KG1 (cell line): ENCODE measurements around the gene TCEAL8.
A peak's percentile ranks its signal among the peaks of the same experiment; 100 is the strongest.

Source experiments
- DNase-seq: peaks from one replicate; lab custom pipeline; 2025; lab: John Stamatoyannopoulos, UW

The TCEAL8 gene

DNA sequence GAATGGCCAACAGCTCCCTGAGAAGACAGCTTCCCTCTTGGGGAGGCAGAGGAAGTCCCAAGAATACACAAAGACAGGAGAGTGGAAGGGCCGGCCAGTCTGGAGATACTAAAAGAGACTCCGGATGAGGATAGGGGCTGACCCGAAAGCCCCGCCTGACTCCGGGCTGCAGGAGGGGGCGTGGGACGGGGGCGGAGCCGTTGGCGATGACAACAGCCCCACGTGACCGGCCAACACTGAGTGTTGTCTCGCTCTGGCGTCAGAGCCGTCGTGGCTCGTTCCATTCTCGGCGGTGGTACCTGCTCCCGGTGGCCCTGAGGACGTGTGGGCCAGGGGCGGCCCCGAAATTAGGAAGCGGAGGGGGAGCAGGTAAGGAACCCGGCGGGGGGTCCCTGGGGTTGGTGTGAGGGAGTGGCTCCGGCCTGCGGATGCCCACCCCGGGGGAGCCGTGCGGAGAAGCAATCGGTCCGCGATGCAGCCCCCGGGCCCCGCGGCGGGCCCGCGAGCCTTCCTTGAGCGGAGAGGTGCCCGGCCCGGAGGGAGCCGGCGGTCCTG, 40.0 kb downstream of the TCEAL8 start, which contains the start of gene BEX4:
Gene BEX4 (plus strand): TSS at position 239 of the 555 bp plus-strand sequence. CDS start 1,046 bp downstream, outside the sequence.
- DNase-seq, result no peak

DNA sequence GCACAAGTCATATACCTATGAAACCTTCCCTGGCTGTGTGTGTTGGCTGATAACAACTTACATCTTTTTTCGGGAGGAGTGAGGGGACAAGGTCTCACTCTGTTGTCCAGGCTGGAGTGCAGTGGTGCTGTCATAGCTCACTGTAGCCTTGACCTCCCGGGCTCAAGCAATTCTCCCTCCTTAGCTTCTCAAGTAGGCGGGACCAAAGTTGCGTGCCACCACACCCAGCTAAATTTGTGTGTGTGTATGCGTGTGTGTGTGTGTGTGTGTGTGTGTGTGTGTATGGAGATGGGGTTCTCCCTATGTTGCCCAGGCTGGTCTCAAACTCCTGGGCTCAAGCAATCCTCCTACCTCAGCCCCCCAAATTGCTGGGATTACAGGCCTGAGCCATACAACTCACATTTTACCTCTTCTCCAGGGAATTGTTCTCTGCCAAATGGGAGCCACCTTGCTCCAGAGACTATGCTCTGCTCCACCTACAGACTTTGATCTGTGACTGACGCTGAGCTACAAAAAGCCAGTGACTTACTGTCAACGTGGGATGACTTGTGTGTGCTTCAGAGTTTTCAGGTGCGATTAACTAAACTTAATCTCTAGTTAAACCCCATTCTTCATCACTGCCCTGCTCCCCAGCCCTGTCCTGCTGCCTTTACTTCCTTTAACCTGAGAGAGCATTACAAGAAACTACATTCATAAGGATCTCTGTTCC, 42.1 kb downstream of the TCEAL8 start:
- DNase-seq, result no peak

DNA sequence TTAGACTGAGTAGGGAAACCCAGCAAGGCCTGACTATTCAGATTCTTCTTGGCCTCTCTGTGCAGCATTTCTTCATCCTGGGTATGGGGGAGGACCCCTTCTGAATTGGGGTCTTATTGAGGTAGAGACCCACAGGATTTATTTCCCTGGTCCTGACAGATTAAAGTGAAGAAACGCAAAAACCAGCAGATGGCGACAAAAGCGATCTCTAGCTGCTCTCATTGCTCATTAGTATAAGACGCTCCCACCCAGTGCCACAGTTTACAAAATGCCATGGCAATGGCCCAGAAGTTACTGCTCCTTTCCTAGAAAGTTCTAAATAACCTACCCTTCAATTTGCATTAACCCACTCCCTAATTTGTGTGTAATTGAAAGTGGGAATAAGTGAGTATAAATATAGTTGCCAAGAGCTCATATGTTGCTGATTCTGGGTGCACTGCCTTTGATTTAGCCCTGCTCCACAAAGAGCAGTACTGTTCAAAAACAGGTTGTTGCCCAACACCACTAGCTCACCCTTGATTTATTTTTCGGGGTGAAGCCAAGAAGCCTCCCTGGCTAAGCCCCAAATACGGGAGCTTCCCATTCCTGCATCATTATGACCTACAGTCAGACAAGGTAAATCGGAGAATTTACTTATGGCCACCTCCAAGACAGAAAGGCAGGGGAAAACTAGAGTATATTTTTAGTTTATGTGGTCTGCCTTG, 43.8 kb downstream of the TCEAL8 start:
- DNase-seq, result peak; percentile 6

DNA sequence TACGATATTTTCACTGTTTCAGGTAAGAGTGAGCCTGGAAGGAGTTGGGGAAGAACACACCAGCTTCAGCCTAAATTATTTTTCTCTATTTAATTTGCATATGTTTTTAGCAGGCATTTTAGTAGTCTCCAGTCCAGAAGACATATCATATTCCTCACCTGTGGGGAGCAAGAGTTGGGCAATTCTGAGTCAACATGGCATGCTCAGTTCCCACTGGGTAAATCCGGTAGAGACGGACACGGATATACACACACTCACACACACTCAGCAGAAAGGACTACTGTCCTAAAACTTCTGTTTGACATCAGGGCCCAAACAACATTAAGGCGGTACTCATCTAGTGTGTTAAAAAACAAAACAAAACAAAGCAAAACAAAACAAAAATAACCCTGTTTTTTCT, 44.9 kb downstream of the TCEAL8 start:
- DNase-seq, result no peak
